Measurements from ENCODE around the gene PDE9A.

The PDE9A gene

DNA sequence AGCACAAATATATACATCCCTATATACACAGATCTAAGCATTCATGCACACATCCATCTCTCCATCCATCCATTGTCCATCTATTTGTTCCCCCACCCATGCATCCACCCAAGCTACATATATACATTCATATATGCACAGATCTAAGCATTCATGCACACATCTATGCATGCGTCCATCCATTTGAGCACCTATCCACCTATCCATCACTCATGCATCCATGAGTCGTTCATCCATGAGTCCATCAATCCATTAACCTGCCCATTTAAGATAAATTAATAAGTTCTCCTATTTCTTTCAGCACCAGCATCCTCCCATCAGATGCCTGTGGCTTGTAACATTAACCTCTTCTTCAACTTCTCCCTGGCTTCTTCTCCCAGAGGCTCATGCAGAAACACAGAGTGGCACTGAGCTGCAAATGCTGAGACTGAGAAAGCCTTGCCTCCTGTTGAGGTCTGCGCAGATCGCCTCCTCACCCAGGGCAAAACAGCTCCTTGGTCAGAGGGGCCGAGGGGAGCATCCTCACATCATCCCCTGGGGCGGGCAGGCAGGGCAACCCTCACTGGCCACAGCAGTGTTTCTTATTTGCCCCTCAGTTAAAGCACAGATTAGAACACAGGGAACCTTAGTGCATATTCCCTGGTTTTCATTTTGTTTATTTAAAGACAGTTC, 17.4 kb upstream of the PDE9A start:
- Mint-ChIP-seq H3K9me3 (no peaks in the 10 kb centered on the region), H3K4me3 (no peak overlapping the region), H3K27me3 (ENCODE audit: low read depth) (peaks cover 6% of the 10 kb centered on the region), H3K4me1 (peaks cover 22% of the 10 kb centered on the region), H3K36me3 (ENCODE audit: low read depth) (no peaks in the 10 kb centered on the region), H3K27ac (no peak overlapping the region)
- TF ChIP-seq CTCF (IDR thresholded peaks at IDR 0.05; ENCODE audit: unreplicated experiment in 3 of 3) = no peak

DNA sequence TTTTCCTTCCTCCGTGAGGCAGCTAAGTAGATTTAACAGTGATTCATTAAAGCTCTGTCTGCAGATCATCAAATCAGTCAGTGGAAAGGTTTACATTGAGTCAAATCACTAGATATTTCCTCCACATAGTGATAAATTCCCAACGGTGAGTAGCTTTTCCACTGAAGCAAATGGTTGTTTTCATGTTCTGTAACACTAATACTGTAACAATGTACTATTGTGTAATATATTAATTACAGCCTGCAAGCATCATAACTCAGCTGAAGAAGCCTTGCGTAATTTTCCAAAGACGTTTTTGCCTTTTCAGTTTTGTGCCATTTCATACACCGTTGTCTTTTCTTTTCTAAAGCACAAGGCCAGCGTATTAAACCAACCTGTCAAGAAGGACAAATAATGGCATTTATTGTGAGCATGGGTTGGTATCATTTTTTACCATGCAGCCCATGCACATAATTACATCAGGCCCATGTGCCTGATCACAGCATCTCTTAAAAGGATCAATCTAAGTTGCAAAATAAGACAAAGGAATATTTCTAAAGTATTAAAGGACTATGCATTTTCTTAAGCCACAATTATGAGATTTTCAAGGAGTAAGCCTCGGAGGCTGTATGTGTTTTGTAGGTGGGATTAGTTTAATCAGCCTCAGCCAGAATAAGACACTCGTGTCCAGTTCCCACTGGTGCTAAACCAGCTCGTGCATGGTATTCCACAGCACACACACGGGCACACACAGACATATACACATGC, 16.7 kb upstream of the PDE9A start:
- no peak overlapping the region for H3K4me3 Mint-ChIP-seq
- H3K4me1 Mint-ChIP-seq = peaks cover 28% of the 10 kb centered on the region
- no peaks in the 10 kb centered on the region for H3K36me3 Mint-ChIP-seq (ENCODE audit: low read depth)

DNA sequence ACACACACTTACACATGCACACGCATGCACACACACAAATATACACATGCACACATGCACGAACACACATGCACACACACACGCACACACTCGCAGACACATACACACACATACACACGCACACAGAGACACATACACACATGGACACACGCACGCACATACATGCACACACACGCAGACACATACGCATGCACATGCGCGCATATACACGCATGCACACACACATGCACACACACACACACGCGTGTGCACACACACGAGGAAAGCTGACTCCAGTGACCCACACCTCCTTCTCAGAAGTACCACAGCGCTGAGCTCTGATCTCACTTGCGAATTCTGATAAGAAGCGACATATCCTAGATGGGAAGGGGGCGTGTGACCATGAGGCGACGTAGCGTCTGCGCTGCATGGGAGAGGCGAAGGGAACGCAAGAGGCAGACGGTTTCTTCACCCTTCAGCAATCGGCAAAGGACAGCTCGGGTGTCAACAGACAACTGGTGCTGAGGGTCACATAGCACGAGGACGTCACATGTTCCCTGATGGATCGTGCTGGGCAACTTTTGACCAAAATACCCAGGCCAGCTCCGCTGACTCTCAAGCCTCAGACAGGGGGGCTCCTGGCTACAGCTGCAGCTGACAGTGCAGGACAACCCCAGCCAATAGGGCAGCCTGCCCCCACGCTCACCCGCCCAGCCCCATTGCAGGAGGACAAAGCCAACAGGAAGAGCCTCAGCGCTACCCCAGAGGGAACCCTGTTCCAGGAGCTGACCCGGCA, 16.0 kb upstream of the PDE9A start:
- H3K4me1 Mint-ChIP-seq = peaks cover 36% of the 10 kb centered on the region
- H3K4me3 Mint-ChIP-seq = peak overlapping the region in 1 of 3 experiments; percentile 1
- peaks cover 19% of the 10 kb centered on the region for H3K27me3 Mint-ChIP-seq (ENCODE audit: low read depth)
- H3K36me3 Mint-ChIP-seq (ENCODE audit: low read depth) = no peaks in the 10 kb centered on the region
- no peaks in the 10 kb centered on the region for H3K9me3 Mint-ChIP-seq
- H3K27ac Mint-ChIP-seq = peak overlapping the region in 1 of 3 experiments; percentile 27
- TF ChIP-seq CTCF (IDR thresholded peaks at IDR 0.05; ENCODE audit: unreplicated experiment in 3 of 3) = no peak

More for the DNA sequence above, 16.7 kb upstream of the PDE9A start:
- peak overlapping the region in 1 of 3 experiments; percentile 27 for H3K27ac Mint-ChIP-seq
- peaks cover 12% of the 10 kb centered on the region for H3K27me3 Mint-ChIP-seq (ENCODE audit: low read depth)
- no peak for TF ChIP-seq CTCF (IDR thresholded peaks at IDR 0.05; ENCODE audit: unreplicated experiment in 3 of 3)
- H3K9me3 Mint-ChIP-seq = no peaks in the 10 kb centered on the region

DNA sequence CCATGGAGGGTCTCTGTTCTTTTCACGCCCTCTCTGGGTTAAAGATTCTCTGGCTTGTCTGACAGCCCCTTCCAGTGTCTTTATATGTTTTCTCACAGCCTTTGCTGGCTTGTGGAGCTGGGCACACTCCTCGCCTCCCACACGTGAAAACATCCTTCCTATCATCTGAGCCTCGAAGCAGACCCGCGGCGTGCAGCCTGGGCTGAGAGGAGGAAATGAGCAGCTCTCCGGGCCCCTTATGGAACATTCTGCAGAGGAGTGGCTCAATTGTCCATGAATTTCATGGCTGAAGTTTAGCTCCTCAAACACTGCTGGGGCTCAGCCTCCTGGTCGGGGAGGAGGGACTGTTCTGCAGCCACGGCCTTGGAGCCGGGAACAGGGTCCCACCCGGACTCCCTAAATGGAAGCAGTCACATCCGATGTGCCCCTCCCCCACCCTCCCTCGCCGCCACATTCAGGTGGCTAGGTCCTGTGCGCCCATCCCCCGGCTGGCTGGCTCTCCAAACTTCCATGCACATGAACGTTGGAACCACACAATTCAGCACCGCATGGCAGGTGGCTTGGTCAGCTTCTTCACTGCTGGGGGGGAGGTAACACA, 15.1 kb upstream of the PDE9A start:
- no peak for TF ChIP-seq CTCF (IDR thresholded peaks at IDR 0.05; ENCODE audit: unreplicated experiment in 3 of 3)
- Mint-ChIP-seq H3K27me3 (ENCODE audit: low read depth) (peaks cover 19% of the 10 kb centered on the region), H3K27ac (peak overlapping the region in 1 of 3 experiments; percentile 31), H3K4me1 (peaks cover 40% of the 10 kb centered on the region), H3K9me3 (no peaks in the 10 kb centered on the region), H3K36me3 (ENCODE audit: low read depth) (no peaks in the 10 kb centered on the region), H3K4me3 (no peak overlapping the region)

GRCh38 chr21:42639646-42640152, 13.7 kb upstream of the PDE9A start:
- H3K9me3 Mint-ChIP-seq = no peaks in the 10 kb centered on the region
- peaks cover 47% of the 10 kb centered on the region for H3K4me1 Mint-ChIP-seq
- H3K4me3 Mint-ChIP-seq = no peak overlapping the region
- no peak for TF ChIP-seq CTCF (IDR thresholded peaks at IDR 0.05; ENCODE audit: unreplicated experiment in 3 of 3)
- no peaks in the 10 kb centered on the region for H3K36me3 Mint-ChIP-seq (ENCODE audit: low read depth)
- H3K27me3 Mint-ChIP-seq (ENCODE audit: low read depth) = peaks cover 24% of the 10 kb centered on the region
- H3K27ac Mint-ChIP-seq = peak overlapping the region in 2 of 3 experiments; percentile 16 to 35

Measured in nephron (organoid).